ENCODE results near the gene DAPK1. TPM values are rescaled to one million over a fixed set of nuclear protein-coding genes. Genes with fewer than 3 reads are reported as not detected.
"Not testable (repeated sequence)": the region's sequence is repeated elsewhere in the genome, so short reads cannot be mapped to it uniquely, and the experiment has no call there.

DAPK1 gene
- polyA plus RNA-seq, 1 donor: 20.6 TPM

- DNase-seq (ENCODE audit: low read depth): no peak
Measured at GRCh38 chr9:87741891-87742290, 244.2 kb downstream of the DAPK1 start.

DNA sequence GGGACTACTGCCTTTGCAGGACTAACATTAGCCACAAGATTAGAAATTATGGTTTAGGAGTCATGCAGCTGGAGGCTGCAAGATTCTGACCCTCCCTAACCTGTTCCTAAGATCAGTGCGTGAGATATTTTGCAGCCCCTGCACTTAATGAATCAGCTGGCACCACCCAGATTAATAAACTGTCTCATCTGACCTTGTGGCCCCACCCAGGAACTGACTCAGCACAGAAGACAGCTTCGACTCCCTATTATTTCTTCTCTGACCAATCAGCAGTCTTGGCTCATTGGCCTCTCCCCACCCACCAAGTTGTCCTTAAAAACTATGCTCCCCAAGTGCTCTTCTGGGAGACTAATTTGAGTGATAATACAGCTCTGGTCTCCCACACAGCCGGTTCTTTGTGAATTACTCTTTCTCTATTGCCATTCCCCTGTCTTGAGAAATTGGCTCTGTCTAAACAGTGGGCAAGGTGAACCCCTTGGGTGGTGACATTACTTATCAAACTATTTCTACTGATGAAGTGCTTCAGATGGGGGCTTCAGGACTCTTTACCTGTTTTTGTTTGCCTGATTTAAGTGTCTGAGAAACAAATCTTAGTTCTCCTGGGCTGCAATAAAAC is 245.3 kb downstream of the DAPK1 start:
- no peak for DNase-seq (ENCODE audit: low read depth)

GRCh38 chr9:87744247-87744646 is 246.6 kb downstream of the DAPK1 start:
- DNase-seq (ENCODE audit: low read depth): not testable (repeated sequence)

- no peak for DNase-seq (ENCODE audit: low read depth)
Measured at GRCh38 chr9:87746186-87746585, 248.5 kb downstream of the DAPK1 start.

- no peak for DNase-seq (ENCODE audit: low read depth)
Measured at GRCh38 chr9:87748881-87749280, 251.2 kb downstream of the DAPK1 start.

GRCh38 chr9:87749335-87750035 is 251.8 kb downstream of the DAPK1 start:
- DNase-seq (ENCODE audit: low read depth): no peak

DNA sequence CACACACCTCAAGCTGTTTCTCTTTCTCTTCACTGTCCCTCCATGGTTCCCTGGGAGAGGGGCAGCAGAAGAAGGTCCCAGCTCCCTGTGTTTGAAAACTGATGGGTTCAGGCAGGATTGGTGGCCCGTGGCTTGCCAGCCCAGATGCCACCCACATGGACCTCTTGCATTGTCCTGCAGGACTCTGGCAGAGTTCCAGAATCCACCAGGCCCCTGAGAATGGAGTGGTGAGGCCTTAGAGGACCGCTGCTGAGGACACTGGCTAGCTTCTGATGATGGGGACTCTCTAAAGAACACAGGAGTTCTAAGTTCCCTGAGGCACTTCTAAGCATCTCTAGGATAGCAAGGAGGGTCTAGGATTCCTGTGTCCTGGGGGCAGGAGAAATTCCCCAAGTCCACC is 253.1 kb downstream of the DAPK1 start:
- no peak for DNase-seq (ENCODE audit: low read depth)

- no peak for DNase-seq (ENCODE audit: low read depth)
Measured at GRCh38 chr9:87751423-87751822, 253.8 kb downstream of the DAPK1 start.

DNA sequence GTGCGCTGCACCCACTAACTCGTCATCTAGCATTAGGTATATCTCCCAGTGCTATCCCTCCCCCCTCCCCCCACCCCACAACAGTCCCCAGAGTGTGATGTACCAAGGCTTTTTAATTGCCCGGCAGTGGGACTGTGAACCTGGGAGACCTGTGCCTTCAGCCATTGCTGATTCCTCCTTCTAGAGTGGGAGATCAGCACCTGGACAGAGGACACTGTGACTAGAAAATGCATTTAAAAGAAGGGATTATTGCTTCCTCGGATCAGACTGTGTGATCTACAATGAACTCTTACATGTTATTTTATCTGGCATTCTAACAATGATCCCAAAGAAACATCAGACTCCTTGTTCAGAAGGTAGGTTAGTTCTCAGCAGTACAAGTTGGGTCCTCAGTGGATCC is 254.2 kb downstream of the DAPK1 start:
- DNase-seq (ENCODE audit: low read depth): no peak

DNA sequence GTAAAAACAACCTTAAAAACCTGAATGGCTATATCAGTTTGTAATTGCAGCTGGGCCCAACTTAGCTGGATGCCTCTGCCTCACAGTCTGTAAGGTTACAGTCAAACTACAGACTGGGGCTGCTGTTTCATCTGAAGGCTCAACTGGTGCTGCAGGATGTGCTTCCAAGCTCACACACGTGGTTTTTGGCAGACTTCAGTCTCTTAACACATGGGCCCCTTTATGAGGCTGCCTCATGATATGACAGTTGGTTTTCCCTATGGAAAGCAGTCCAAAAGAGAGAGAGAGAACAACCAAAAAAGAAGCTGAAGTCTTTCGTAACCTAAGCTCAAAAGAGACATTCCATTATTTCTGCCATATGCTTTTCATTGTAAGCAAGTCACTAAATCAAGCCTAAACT is 255.6 kb downstream of the DAPK1 start:
- DNase-seq (ENCODE audit: low read depth): no peak

Other genes starting within 250 kb of the DAPK1 start
- gene CTSL, start 228.3 kb downstream of the DAPK1 start, polyA plus RNA-seq (ENCODE audit: insufficient read length): 37.8 TPM